Osteoblast (primary cell): Measurements from ENCODE around the gene CHKA. TPM values are rescaled to one million over a fixed set of nuclear protein-coding genes. Genes with fewer than 3 reads are reported as not detected.
A peak's percentile ranks its signal among the peaks of the same experiment; 100 is the strongest.

ENCODE experiments used
- DNase-seq: peaks from one replicate; pipeline ENCODE4 v3.0.0; 2011; ENCODE audit warnings: low spot score, mixed read lengths; ENCODE audit not compliant: insufficient read length; ENCODE audit errors: missing footprints
- H2AFZ ChIP-seq: 2 replicates; pipeline ENCODE4 v1.6.0; 2011; ENCODE audit warnings: mild to moderate bottlenecking, low read length
- H3K27ac ChIP-seq: 2 replicates; pipeline ENCODE4 v1.5.1; 2011; ENCODE audit warnings: mild to moderate bottlenecking, low read depth, low read length, moderate library complexity
- H3K27me3 ChIP-seq: 2 replicates; pipeline ENCODE4 v1.6.0; 2012; ENCODE audit warnings: mild to moderate bottlenecking, control low read depth, inconsistent platforms, low read length, moderate library complexity; ENCODE audit not compliant: insufficient read depth
- H3K36me3 ChIP-seq: 2 replicates; pipeline ENCODE4 v1.5.1; 2011; ENCODE audit warnings: mild to moderate bottlenecking, low read length, control low read depth, moderate library complexity; ENCODE audit not compliant: insufficient read depth
- H3K4me1 ChIP-seq: 2 replicates; pipeline ENCODE4 v1.5.1; 2011; ENCODE audit warnings: mild to moderate bottlenecking, low read length, control low read depth, moderate library complexity; ENCODE audit not compliant: insufficient read depth
- H3K4me2 ChIP-seq: 2 replicates; pipeline ENCODE4 v1.6.0; 2011; ENCODE audit warnings: mild to moderate bottlenecking, low read length; ENCODE audit not compliant: insufficient read depth
- H3K4me3 ChIP-seq: fragments of 200-600 bp; sonication (generic); 3 replicates; pipeline ENCODE4 v1.5.1; 2012; ENCODE audit warnings: mild to moderate bottlenecking, low read length, inconsistent platforms; ENCODE audit not compliant: insufficient read depth
- H3K79me2 ChIP-seq: 2 replicates; pipeline ENCODE4 v1.6.0; 2012; ENCODE audit warnings: mild to moderate bottlenecking, low read length, control low read depth, inconsistent platforms; ENCODE audit not compliant: insufficient read depth
- H3K9me3 ChIP-seq: 2 replicates; pipeline ENCODE4 v1.5.1; 2011; ENCODE audit warnings: low read depth, low read length, control low read depth
- H4K20me1 ChIP-seq: 2 replicates; pipeline ENCODE4 v1.6.0; 2012; ENCODE audit warnings: mild to moderate bottlenecking, low read length, control low read depth; ENCODE audit not compliant: insufficient read depth
- CTCF ChIP-seq: IDR thresholded peaks from 2 replicates; pipeline ENCODE4 v1.5.1; 2011; ENCODE audit warnings: mild to moderate bottlenecking, low read depth, low read length, moderate library complexity; ENCODE audit errors: extremely low read depth
- total RNA-seq: library from RNA; depleted of rRNA; stranded (reverse); fragments of >200 nt; gene quantifications from 2 replicates; pipeline ENCODE4 v1.2.3, GENCODE V29; 2012

Gene CHKA
- total RNA-seq, 1 donor: 29.0 TPM

DNA sequence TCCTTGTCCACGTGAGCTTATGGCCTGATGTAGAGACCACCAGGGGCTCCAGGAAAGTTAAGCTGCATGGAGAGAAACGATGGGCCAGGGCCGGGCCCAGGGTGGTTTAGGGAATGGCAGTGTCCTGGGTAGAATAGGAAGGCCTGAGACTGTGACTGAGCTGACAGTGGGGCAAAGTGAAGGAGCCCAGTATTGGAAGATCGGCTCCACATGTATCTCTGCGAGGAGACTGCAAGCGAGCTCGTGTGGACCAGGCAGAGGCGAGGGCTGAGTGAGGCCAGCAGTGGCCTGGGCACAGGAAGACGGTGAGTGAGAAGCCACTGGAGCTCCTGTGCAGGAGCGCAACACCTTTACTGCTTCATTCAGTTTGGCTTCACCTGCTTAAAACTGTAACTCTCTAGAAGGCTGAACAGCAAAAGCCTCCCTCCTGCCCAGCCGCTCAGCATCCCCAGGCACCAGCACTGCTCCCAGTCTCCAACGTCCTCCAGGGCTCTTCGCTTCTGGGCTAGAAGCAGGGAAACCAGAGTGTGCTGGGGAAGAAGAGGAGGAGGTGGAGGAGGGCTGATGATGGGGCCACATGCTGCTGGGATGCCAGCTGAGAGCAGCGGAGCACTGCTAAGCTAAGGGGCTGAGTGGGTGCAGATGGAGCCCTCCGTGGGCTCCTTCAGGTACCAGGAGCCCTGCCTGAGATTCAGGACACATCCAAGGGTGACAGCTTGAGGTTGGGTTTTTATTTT, 68.9 kb downstream of the CHKA start:
- peaks cover 34% of the 10 kb centered on the region for H3K36me3 ChIP-seq
- H3K4me3 ChIP-seq: no peak overlapping the region
- no peak overlapping the region for H3K27ac ChIP-seq
- DNase-seq: peak; percentile 73
- no peaks in the 10 kb centered on the region for H3K4me1 ChIP-seq
- no peaks in the 10 kb centered on the region for H3K9me3 ChIP-seq
- no peak for TF ChIP-seq CTCF
- H3K27me3 ChIP-seq: no peaks in the 10 kb centered on the region
- no peak overlapping the region for H3K4me2 ChIP-seq
- no peaks in the 10 kb centered on the region for H3K79me2 ChIP-seq
- no peak overlapping the region for H2AFZ ChIP-seq
- no peaks in the 10 kb centered on the region for H4K20me1 ChIP-seq

GRCh38 chr11:68051191-68052136, 69.7 kb downstream of the CHKA start:
- H3K27ac ChIP-seq: no peak overlapping the region

GRCh38 chr11:68050371-68050841, 70.8 kb downstream of the CHKA start:
- H4K20me1 ChIP-seq: no peaks in the 10 kb centered on the region
- H3K9me3 ChIP-seq: no peaks in the 10 kb centered on the region
- no peaks in the 10 kb centered on the region for H3K27me3 ChIP-seq
- DNase-seq: peak; percentile 67
- H2AFZ ChIP-seq: no peak overlapping the region
- no peak for TF ChIP-seq CTCF
- H3K4me2 ChIP-seq: no peak overlapping the region
- H3K4me1 ChIP-seq: no peaks in the 10 kb centered on the region
- no peak overlapping the region for H3K4me3 ChIP-seq
- H3K27ac ChIP-seq: no peak overlapping the region
- peaks cover 42% of the 10 kb centered on the region for H3K36me3 ChIP-seq
- no peaks in the 10 kb centered on the region for H3K79me2 ChIP-seq

More at GRCh38 chr11:68051191-68052136, 69.7 kb downstream of the CHKA start:
- peak; percentile 57 for DNase-seq
- Histone ChIP-seq H3K27me3 (no peaks in the 10 kb centered on the region), H3K36me3 (peaks cover 39% of the 10 kb centered on the region), H3K9me3 (no peaks in the 10 kb centered on the region), H3K4me3 (no peak overlapping the region), H3K4me2 (no peak overlapping the region), H3K79me2 (no peaks in the 10 kb centered on the region), H4K20me1 (no peaks in the 10 kb centered on the region), H3K4me1 (no peaks in the 10 kb centered on the region), H2AFZ (no peak overlapping the region)
- TF ChIP-seq CTCF: no peak
